NCI-H2227 treated with DMSO at 0.1 percent for 48 hours (cell line): ENCODE data around the gene CEP95.
"Not testable (repeated sequence)": the region's sequence is repeated elsewhere in the genome, so short reads cannot be mapped to it uniquely, and the experiment has no call there.

ENCODE experiments used
- DNase-seq: peaks from one replicate; lab custom pipeline; 2025; lab: John Stamatoyannopoulos, UW

Gene CEP95

DNA sequence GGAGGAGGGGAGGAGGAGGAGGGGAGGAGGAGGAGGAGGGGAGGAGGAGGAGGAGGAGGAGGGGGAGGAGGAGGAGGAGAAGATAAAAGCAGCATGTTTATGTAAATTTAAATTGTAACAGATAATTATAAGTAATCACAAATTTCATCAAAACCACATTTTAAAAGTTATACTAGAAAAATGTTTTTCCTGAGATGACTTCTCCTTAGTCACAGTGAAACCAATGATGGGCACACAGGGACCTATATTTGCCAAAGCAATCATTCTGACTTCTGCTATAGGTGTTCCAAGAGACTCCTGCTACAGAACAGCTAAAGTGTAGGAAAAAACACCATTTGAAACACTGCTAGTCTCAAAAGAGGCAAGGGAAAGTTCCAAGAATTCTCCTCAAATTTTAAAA, 66.4 kb downstream of the CEP95 start:
- DNase-seq = no peak

DNA sequence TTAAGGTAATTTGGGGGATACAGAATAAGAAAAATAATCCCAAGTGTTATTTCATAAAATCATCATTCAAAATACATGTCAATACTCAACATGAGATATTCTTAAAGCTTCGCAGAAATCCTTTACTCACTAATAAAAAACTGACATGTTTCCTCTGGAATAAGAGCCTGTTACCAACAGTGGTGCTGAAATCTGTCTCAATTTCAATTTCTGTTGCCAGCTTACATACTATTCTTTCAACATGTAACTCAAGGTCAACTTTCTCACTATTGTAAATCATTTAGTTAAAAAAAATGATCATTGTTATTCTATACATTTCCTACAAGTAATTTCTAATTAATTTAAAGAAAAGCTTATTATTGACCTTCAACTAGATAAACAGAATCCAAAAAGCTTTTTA, 67.9 kb downstream of the CEP95 start:
- DNase-seq = no peak

DNA sequence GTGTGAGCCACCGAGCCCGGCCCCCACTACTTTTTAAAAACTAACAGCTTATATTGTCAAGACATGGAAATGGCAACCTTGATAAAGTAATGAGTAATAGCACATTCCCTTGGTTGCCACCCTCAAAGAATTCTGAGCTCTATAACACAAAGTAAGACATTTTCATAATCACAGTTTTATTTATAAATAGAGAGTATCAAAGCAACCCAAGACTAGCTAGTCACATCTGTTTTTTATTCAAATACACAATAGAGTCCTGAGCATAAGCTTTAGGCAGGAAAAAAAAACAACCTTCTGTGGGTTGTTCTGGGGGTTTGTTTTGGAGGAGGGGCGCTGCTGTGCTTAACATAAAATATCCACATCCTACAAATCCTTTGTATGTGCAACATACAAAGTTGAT, 68.7 kb downstream of the CEP95 start:
- DNase-seq = no peak

DNA sequence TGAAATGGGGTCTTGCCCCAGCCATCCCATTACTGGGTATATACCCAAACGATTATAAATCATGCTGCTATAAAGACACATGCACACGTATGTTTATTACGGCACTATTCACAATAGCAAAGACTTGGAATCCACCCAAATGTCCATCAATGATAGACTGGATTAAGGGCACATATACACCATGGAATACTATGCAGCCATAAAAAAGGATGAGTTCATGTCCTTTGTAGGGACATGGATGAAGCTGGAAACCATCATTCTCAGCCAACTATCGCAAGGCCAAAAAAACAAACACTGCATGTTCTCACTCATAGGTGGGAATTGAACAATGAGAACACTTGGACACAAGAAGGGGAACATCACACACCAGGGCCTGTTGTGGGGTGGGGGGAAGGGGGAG, 70.2 kb downstream of the CEP95 start:
- DNase-seq = not testable (repeated sequence)

DNA sequence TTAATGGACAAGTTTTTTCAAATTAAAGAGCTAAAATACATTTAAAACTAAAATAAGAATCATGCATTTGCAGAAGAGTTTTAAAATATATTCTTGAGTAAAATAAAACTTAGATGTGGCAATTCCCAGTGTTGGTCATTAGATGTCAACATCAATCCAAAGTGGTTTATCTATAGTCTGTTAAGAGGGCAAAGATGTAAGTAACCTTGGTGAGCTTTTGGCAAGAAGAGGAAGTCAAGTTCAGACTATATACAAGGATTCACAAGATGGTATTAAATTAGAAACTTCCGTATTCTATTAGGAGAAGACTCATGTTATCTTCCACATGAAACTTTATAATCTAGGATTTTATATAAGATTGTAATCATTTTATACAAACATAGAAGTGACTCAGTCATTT, 73.1 kb downstream of the CEP95 start:
- no peak for DNase-seq

DNA sequence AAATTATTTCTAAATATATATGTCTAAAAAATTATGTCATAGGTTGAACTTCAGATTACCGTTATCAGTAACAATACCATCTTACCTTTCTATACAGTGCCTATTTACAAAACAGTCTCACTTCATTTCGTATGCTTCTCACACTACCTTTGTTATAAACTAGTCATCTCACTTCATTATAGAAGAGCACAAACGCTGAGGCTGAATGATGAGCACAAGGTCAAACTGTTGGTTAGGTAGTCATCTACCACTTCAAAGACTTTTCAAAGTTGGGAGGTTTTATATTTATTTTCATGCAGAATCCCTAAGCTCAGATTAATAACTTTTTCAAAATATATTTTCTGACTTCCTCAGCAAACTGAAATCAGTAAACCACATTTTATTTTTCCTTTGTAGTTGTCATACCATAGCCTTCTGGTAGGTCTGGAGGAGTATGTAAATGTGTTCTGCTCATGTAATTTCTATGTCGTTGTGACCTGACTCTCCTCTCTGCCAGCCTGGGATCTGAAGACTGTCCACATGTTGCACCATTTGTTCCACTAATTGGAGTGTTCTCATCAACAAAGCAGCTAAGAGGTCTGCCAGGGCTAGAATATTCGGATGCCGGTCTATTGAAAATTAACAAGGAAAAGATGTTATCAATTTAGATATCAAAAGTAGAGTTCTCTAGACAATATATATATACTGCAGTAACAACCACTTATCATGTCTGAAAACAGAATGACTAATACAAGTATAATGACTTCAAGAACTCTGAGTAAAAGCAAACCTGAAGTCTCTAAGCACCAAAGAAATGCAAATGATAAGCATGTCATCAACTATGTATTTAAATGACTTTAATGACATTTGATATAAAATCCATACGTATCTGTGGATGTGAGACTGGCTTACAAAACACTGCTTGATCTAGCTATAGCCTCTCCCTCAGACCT, 73.9 kb downstream of the CEP95 start:
- DNase-seq = no peak

DNA sequence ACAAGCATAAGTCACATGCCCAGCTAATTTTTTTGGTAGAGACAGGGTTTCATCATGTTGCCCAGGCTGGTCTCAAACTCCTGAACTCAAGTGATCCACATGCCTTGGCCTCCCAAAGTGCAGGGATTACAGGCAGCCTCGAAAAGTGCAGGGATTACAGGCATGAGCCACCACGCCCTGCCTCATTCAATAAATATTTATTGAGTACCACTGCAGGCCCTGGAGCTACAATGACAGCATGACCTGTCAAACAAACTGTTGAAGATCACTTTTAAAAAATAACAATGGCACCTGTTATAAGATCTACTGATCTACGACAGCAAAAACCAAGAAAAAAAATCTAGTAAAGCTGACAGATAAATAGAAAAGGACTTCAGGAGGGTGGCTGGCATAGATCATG, 76.3 kb downstream of the CEP95 start:
- DNase-seq = no peak

DNA sequence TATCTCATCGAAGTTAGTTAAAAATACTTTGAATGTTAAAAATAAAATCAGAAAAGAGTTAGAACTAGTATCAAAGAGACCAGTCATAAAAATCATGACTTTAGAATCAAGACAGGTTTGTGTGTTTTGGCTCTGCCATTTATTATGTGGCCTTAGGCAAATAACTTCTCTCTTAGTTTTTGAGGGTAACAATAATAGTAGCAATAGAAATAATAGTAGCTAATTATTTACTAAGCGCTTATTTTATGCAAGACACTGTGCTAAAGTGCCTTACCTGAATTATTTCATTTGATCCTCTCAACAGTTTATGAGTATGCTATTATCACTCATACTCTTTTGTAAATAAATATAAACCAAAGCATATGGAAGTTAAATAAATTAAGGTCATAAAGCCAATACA, 78.4 kb downstream of the CEP95 start:
- no peak for DNase-seq
